Measurements from ENCODE around the gene ZNF680.

ZNF680 gene

GRCh38 chr7:64610997-64611396, 48.1 kb upstream of the ZNF680 start:
- no peaks in the 10 kb centered on the region for H3K9me3 ChIP-seq (ENCODE audit: control insufficient read depth, insufficient read depth, low read length)
- no peaks in the 10 kb centered on the region for H3F3A ChIP-seq (ENCODE audit: control insufficient read depth, insufficient read depth)
- H3K79me2 ChIP-seq (ENCODE audit: control insufficient read depth, low read length): no peaks in the 10 kb centered on the region
- TF ChIP-seq CTCF (IDR thresholded peaks at IDR 0.05; ENCODE audit: low read depth, low read length, poor library complexity, severe bottlenecking): no peak
- no peak for TF ChIP-seq EZH2phosphoT487 (IDR thresholded peaks at IDR 0.05; ENCODE audit: borderline replicate concordance, low read length)
- H3K9me2 ChIP-seq (replicated peaks; ENCODE audit: control insufficient read depth, low read length): no peaks in the 10 kb centered on the region; the same call in 1 of the 2 replicates
- H4K20me1 ChIP-seq (ENCODE audit: control insufficient read depth, insufficient read depth, low read depth, low read length): no peaks in the 10 kb centered on the region
- no peaks in the 10 kb centered on the region for H3K27me3 ChIP-seq (ENCODE audit: control insufficient read depth, low read length)
- H3K4me2 ChIP-seq (ENCODE audit: low read length): no peak overlapping the region
- no peaks in the 10 kb centered on the region for H3K4me1 ChIP-seq (ENCODE audit: control insufficient read depth, low read length)
- no peaks in the 10 kb centered on the region for H3K36me3 ChIP-seq (ENCODE audit: control insufficient read depth, low read length)
- no peak overlapping the region for H3K27ac ChIP-seq (ENCODE audit: low read depth, low read length)
- no peak overlapping the region for H3K4me3 ChIP-seq (ENCODE audit: low read length)

GRCh38 chr7:64608116-64608910, 45.4 kb upstream of the ZNF680 start:
- H3K27ac ChIP-seq (ENCODE audit: low read depth, low read length): no peak overlapping the region
- H3K9me3 ChIP-seq (ENCODE audit: control insufficient read depth, insufficient read depth, low read length): no peaks in the 10 kb centered on the region
- H3K4me3 ChIP-seq (ENCODE audit: low read length): no peak overlapping the region
- no peaks in the 10 kb centered on the region for H3K27me3 ChIP-seq (ENCODE audit: control insufficient read depth, low read length)
- no peaks in the 10 kb centered on the region for H3K79me2 ChIP-seq (ENCODE audit: control insufficient read depth, low read length)
- H3K4me1 ChIP-seq (ENCODE audit: control insufficient read depth, low read length): no peaks in the 10 kb centered on the region
- H4K20me1 ChIP-seq (ENCODE audit: control insufficient read depth, insufficient read depth, low read depth, low read length): no peaks in the 10 kb centered on the region
- no peak overlapping the region for H3K4me2 ChIP-seq (ENCODE audit: low read length)
- no peaks in the 10 kb centered on the region; the same call in 1 of the 2 replicates for H3K9me2 ChIP-seq (replicated peaks; ENCODE audit: control insufficient read depth, low read length)
- no peak for TF ChIP-seq CTCF (IDR thresholded peaks at IDR 0.05; ENCODE audit: low read depth, low read length, poor library complexity, severe bottlenecking)
- TF ChIP-seq EZH2phosphoT487 (IDR thresholded peaks at IDR 0.05; ENCODE audit: borderline replicate concordance, low read length): no peak
- H3F3A ChIP-seq (ENCODE audit: control insufficient read depth, insufficient read depth): no peaks in the 10 kb centered on the region
- no peaks in the 10 kb centered on the region for H3K36me3 ChIP-seq (ENCODE audit: control insufficient read depth, low read length)

GRCh38 chr7:64606385-64606784, 43.5 kb upstream of the ZNF680 start:
- Histone ChIP-seq H3K4me2 (ENCODE audit: low read length) (no peak overlapping the region), H3K4me3 (ENCODE audit: low read length) (no peak overlapping the region), H3K9me2 (replicated peaks; ENCODE audit: control insufficient read depth, low read length) (no peaks in the 10 kb centered on the region; the same call in 1 of the 2 replicates), H3K27ac (ENCODE audit: low read depth, low read length) (no peak overlapping the region), H3K9me3 (ENCODE audit: control insufficient read depth, insufficient read depth, low read length) (no peaks in the 10 kb centered on the region), H4K20me1 (ENCODE audit: control insufficient read depth, insufficient read depth, low read depth, low read length) (no peaks in the 10 kb centered on the region), H3F3A (ENCODE audit: control insufficient read depth, insufficient read depth) (no peaks in the 10 kb centered on the region), H3K36me3 (ENCODE audit: control insufficient read depth, low read length) (no peaks in the 10 kb centered on the region), H3K27me3 (ENCODE audit: control insufficient read depth, low read length) (no peaks in the 10 kb centered on the region), H3K4me1 (ENCODE audit: control insufficient read depth, low read length) (no peaks in the 10 kb centered on the region), H3K79me2 (ENCODE audit: control insufficient read depth, low read length) (no peaks in the 10 kb centered on the region)
- TF ChIP-seq CTCF (IDR thresholded peaks at IDR 0.05; ENCODE audit: low read depth, low read length, poor library complexity, severe bottlenecking) (no peak), EZH2phosphoT487 (IDR thresholded peaks at IDR 0.05; ENCODE audit: borderline replicate concordance, low read length) (no peak)

All from DOHH2 (cell line).